Skeletal muscle cell (primary cell): ENCODE results near the gene IKZF3.
"Not testable (repeated sequence)": the region's sequence is repeated elsewhere in the genome, so short reads cannot be mapped to it uniquely, and the experiment has no call there.

Experiments
- DNase-seq: peaks from one replicate; pipeline ENCODE4 v3.0.0-alpha.2; 2010; ENCODE audit warnings: low read depth
- H3K4me3 ChIP-seq: 2 replicates; pipeline ENCODE4 v1.5.1; 2011; ENCODE audit warnings: low read depth, mild to moderate bottlenecking, control low read depth, low read length, moderate library complexity

IKZF3 gene

GRCh38 chr17:39730095-39730921, 133.8 kb downstream of the IKZF3 start, which contains the start of gene MIEN1:
TSS of gene MIEN1 (minus strand) at chr17:39730532. CDS start at chr17:39730495, 37 bp downstream.
- H3K4me3 ChIP-seq = peak within 1 kb of the TSS; percentile 79
- no peak for DNase-seq

DNA sequence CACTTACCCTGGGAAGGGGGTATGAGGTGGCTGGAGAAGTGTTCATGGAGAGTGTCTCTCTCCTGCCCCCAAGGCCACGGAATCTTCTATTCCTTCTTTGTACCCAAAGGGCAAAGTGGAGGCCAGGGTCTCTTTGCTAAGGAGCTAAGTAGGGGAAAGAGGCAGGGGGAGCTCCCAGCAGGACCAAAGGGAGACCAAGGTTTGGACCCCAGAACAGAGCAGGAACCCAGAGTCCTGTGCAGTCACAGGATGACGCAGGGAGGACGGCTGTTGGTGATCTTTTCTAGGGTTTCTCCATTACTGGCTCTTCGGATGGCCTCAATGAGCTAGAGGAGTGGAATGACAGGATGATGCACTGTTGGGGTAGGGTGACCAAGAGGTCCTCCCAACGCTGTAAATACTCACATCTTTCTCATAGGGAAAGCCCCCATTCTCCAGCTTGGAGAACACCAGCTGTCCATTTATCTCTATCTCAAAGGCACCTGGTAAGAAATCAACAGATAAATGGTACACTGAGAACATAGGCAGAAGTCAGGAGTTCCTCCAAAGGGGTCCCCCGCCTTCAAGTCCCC, 134.7 kb downstream of the IKZF3 start:
- no peak for DNase-seq
- H3K4me3 ChIP-seq = peak overlapping the region; percentile 79

DNA sequence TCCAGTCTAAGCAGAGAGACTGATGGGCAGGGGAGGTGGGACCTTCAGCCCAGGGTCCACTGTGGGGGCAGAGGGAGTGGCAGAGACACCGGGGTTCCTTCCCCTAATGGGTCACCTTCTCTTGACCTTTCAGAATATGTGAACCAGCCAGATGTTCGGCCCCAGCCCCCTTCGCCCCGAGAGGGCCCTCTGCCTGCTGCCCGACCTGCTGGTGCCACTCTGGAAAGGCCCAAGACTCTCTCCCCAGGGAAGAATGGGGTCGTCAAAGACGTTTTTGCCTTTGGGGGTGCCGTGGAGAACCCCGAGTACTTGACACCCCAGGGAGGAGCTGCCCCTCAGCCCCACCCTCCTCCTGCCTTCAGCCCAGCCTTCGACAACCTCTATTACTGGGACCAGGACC, 136.6 kb downstream of the IKZF3 start:
- no peak overlapping the region for H3K4me3 ChIP-seq
- no peak for DNase-seq

DNA sequence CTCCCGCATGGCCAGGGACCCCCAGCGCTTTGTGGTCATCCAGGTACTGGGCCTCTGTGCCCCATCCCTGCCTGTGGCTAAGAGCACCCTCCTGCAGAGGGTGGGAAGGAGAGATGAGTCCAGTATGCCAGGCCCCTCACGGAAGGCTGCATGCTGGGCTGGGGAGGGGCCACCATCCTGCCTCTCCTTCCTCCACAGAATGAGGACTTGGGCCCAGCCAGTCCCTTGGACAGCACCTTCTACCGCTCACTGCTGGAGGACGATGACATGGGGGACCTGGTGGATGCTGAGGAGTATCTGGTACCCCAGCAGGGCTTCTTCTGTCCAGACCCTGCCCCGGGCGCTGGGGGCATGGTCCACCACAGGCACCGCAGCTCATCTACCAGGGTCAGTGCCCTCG, 137.5 kb downstream of the IKZF3 start:
- DNase-seq = no peak
- no peak overlapping the region for H3K4me3 ChIP-seq

- DNase-seq, H3K4me3 ChIP-seq: not testable (repeated sequence)
Observed at GRCh38 chr17:39725923-39726322, 138.2 kb downstream of the IKZF3 start.

DNA sequence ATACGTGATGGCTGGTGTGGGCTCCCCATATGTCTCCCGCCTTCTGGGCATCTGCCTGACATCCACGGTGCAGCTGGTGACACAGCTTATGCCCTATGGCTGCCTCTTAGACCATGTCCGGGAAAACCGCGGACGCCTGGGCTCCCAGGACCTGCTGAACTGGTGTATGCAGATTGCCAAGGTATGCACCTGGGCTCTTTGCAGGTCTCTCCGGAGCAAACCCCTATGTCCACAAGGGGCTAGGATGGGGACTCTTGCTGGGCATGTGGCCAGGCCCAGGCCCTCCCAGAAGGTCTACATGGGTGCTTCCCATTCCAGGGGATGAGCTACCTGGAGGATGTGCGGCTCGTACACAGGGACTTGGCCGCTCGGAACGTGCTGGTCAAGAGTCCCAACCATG, 139.4 kb downstream of the IKZF3 start:
- no peak overlapping the region for H3K4me3 ChIP-seq
- DNase-seq = no peak

GRCh38 chr17:39722965-39723848, 140.9 kb downstream of the IKZF3 start:
- no peak for DNase-seq
- H3K4me3 ChIP-seq = no peak overlapping the region

DNA sequence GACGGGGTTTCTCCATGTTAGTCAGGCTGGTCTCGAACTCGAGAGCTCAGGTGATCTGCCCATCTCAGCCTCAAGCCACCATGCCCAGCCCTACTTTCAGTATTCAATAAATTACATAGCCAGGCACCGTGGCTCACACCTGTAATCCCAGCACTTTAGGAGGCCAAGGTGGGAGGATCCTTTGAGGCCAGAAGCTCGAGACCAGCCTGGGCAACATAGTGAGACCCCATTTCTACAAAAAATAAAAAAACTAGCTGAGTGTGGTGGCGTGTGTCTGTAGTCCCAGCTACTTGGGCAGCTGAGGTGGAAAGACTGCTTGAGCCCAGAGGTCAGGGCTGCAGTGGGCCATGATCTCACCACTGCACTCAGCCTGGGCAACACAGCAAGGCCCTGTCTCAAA, 142.0 kb downstream of the IKZF3 start:
- DNase-seq = no peak
- no peak overlapping the region for H3K4me3 ChIP-seq

- H3K4me3 ChIP-seq = no peak overlapping the region
- DNase-seq = no peak
Observed at GRCh38 chr17:39719563-39720355, 144.4 kb downstream of the IKZF3 start.

DNA sequence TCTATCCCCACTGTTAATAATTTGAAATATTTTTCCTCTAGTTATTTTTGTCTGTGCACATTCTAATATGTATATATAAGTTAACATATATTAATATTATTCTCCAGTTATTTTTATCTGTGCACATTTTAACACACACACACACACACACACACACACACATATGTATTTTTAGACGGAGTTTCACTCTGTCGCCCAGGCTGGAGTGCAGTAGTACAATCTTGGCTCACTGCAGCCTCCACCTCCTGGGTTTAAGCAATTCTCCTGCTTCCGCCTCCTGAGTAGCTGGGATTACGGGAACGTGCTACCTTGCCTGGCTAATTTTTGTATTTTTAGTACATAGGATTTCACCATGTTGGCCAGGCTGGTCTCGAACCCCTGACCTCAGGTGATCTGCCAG, 146.5 kb downstream of the IKZF3 start:
- no peak for DNase-seq
- H3K4me3 ChIP-seq = no peak overlapping the region

GRCh38 chr17:39716879-39717536, 147.1 kb downstream of the IKZF3 start:
- no peak for DNase-seq
- no peak overlapping the region for H3K4me3 ChIP-seq

- no peak for DNase-seq
Observed at GRCh38 chr17:39716073-39716818, 147.9 kb downstream of the IKZF3 start.

GRCh38 chr17:39715375-39716072, 148.6 kb downstream of the IKZF3 start:
- H3K4me3 ChIP-seq = no peak overlapping the region
- DNase-seq = no peak

More at GRCh38 chr17:39716073-39716818, 147.9 kb downstream of the IKZF3 start:
- H3K4me3 ChIP-seq = no peak overlapping the region

DNA sequence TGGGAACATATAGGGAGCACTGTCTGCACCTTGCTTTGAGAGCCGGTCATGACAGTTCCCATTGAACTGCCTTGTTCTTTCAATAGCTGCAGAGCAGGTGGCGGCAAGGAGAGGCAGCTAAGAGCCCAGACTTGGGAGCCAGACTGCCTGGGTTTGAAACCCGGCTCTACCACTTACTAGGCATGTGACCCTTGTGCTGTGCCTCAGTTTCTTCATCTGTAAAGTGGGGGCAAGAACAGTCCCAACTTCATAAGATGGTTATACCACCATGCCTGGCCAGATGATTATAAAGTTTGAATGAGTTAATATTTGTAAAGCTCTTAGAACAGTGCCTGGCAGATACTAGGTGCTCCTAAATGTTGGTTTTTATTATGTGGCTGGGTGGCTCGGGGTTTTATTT, 149.9 kb downstream of the IKZF3 start:
- H3K4me3 ChIP-seq = no peak overlapping the region
- DNase-seq = no peak

GRCh38 chr17:39711851-39712250, 152.3 kb downstream of the IKZF3 start:
- no peak overlapping the region for H3K4me3 ChIP-seq
- no peak for DNase-seq

GRCh38 chr17:39711071-39711470, 153.0 kb downstream of the IKZF3 start:
- DNase-seq, H3K4me3 ChIP-seq: not testable (repeated sequence)
